ENCODE results near the gene CDK5. TPM values are rescaled to one million over a fixed set of nuclear protein-coding genes. Genes with fewer than 3 reads are reported as not detected.

Gene CDK5
- total RNA-seq, 1 experiment from 2014 or later, result 19.8 TPM

- no peaks in the 10 kb centered on the region for H3K9me3 ChIP-seq (ENCODE audit: control insufficient read depth in 1 of 2, insufficient read depth in 1 of 2, low read depth in 1 of 2, low read length in 2 of 2)
- RAD21 ChIA-PET (ENCODE audit: low non-redundant PET in 1 of 2, low total read pairs in 2 of 2, uncharacterized antibody in 2 of 2, unreplicated experiment in 2 of 2), result no interaction called here
- peaks cover 0 to 2% of the 10 kb centered on the region in 2 experiments; a peak in 1 of 4 replicates for H3K36me3 ChIP-seq (ENCODE audit: control insufficient read depth in 1 of 2, insufficient read depth in 2 of 2, low read length in 2 of 2)
- ATAC-seq (no peak), DNase-seq (ENCODE audit: low read depth, low spot score) (no peak)
- BruUV-seq (replicated peaks), result no TSS peak
- H2AFZ ChIP-seq (ENCODE audit: low read depth, low read length, poor library complexity, severe bottlenecking), result no peak overlapping the region
- CTCF ChIA-PET, result no interaction called here
- intact Hi-C loops (cut with micrococcal nuclease), result no loop called here
- no peaks in the 10 kb centered on the region for H3K27me3 ChIP-seq (ENCODE audit: insufficient read depth, low read length)
- no peak overlapping the region for H3K27ac ChIP-seq (ENCODE audit: low read depth, low read length)
- no peaks in the 10 kb centered on the region for H3K9me2 ChIP-seq (ENCODE audit: insufficient read depth)
- TF ChIP-seq SP1 (IDR thresholded peaks at IDR 0.05; ENCODE audit: low read depth), result no peak
- TF ChIP-seq ATF3 (IDR thresholded peaks at IDR 0.05), result no peak
- no peak for TF ChIP-seq CTCF (IDR thresholded peaks at IDR 0.05 in 2 of 3, conservative IDR thresholded peaks at IDR 0.05 in 1 of 3; ENCODE audit: borderline replicate concordance in 1 of 3, insufficient read depth in 1 of 3, low read depth in 2 of 3, low read length in 2 of 3)
- no peak for TF ChIP-seq YY1 (IDR thresholded peaks at IDR 0.05; ENCODE audit: extremely low read depth, insufficient replicate concordance, low read depth, low read length)
- no peak for TF ChIP-seq ZFX (IDR thresholded peaks at IDR 0.05)
- TF ChIP-seq CEBPB (IDR thresholded peaks at IDR 0.05; ENCODE audit: low read depth), result no peak
- TF ChIP-seq EZH2 (IDR thresholded peaks at IDR 0.05), result no peak
- no peak for TF ChIP-seq ELF1 (IDR thresholded peaks at IDR 0.05; ENCODE audit: borderline replicate concordance, low read depth)
- no peak for TF ChIP-seq SIN3A (IDR thresholded peaks at IDR 0.05; ENCODE audit: low read depth)
- no peak for TF ChIP-seq CBX3 (IDR thresholded peaks at IDR 0.05; ENCODE audit: low read depth)
- no peak for TF ChIP-seq POLR2A (IDR thresholded peaks at IDR 0.05; ENCODE audit: borderline replicate concordance, extremely low read depth, insufficient read depth, insufficient read length)
- no peak for TF ChIP-seq REST (IDR thresholded peaks at IDR 0.05; ENCODE audit: low read depth)
- no peak for TF ChIP-seq ZBTB33 (IDR thresholded peaks at IDR 0.05; ENCODE audit: extremely low read depth, insufficient replicate concordance, low read length)
- TF ChIP-seq SRF (IDR thresholded peaks at IDR 0.05; ENCODE audit: low read depth), result no peak
- no peak for TF ChIP-seq JUND (IDR thresholded peaks at IDR 0.05)
- TF ChIP-seq RAD21 (IDR thresholded peaks at IDR 0.05; ENCODE audit: low read depth), result no peak
- POLR2A ChIA-PET, result no interaction called here
- no peak overlapping the region for H3K4me2 ChIP-seq (ENCODE audit: low read length)
- H3K79me2 ChIP-seq (ENCODE audit: insufficient read depth, low read length), result peaks cover 86% of the 10 kb centered on the region
- H4K20me1 ChIP-seq (ENCODE audit: insufficient read depth), result no peaks in the 10 kb centered on the region
- H3K4me3 ChIP-seq (replicated peaks in 1 of 2; ENCODE audit: low read depth in 1 of 2, low read length in 2 of 2), result no peak overlapping the region
- no peak overlapping the region for H3K9ac ChIP-seq (ENCODE audit: low read length)
- H3K4me1 ChIP-seq (ENCODE audit: control insufficient read depth in 1 of 2, insufficient read depth in 2 of 2, low read length in 2 of 2), result no peaks in the 10 kb centered on the region
These were observed 45.3 kb upstream of the CDK5 start for GRCh38 chr7:151102991-151103390.

Data from HCT116 (cell line).